WERI-Rb-1 (cell line): ENCODE results near the gene RHBDF2.

Source experiments
- DNase-seq: peaks from one replicate; pipeline ENCODE4 v3.0.0-alpha.2; 2020
- H3K27ac ChIP-seq: fragments of 250-450 bp; sonication (Bioruptor Pico); 2 replicates; pipeline ENCODE4 v1.5.1; 2020; ENCODE audit warnings: mild to moderate bottlenecking, moderate library complexity
- H3K27me3 ChIP-seq: fragments of 250-450 bp; sonication (Bioruptor Pico); 2 replicates; pipeline ENCODE4 v1.5.1; 2021; ENCODE audit warnings: mild to moderate bottlenecking, low read depth, moderate library complexity; ENCODE audit not compliant: insufficient read depth, severe bottlenecking
- H3K36me3 ChIP-seq: fragments of 250-450 bp; sonication (Bioruptor Pico); 2 replicates; pipeline ENCODE4 v1.5.1; 2020; ENCODE audit warnings: mild to moderate bottlenecking, moderate library complexity
- H3K4me3 ChIP-seq: 2 replicates; pipeline ENCODE4 v1.5.1; 2011; ENCODE audit warnings: low read depth, mild to moderate bottlenecking, control low read depth, low read length
- H3K9me3 ChIP-seq: fragments of 250-450 bp; sonication (Bioruptor Pico); 2 replicates; pipeline ENCODE4 v1.5.1; 2021; ENCODE audit warnings: mild to moderate bottlenecking, moderate library complexity; ENCODE audit not compliant: severe bottlenecking
- CTCF ChIP-seq: IDR thresholded peaks from 2 replicates; pipeline ENCODE4 v1.5.1; 2011; ENCODE audit warnings: low read depth, mild to moderate bottlenecking, control low read depth, inconsistent platforms, low read length

RHBDF2 gene

GRCh38 chr17:76495663-76496400, 5.4 kb downstream of the RHBDF2 start:
- no peak for DNase-seq
- Histone ChIP-seq H3K9me3 (no peaks in the 10 kb centered on the region), H3K4me3 (no peak overlapping the region), H3K36me3 (no peaks in the 10 kb centered on the region), H3K27me3 (no peaks in the 10 kb centered on the region), H3K27ac (no peak overlapping the region)
- no peak for TF ChIP-seq CTCF

- no peaks in the 10 kb centered on the region for H3K36me3 ChIP-seq
- no peak overlapping the region for H3K4me3 ChIP-seq
- DNase-seq, result no peak
- H3K27ac ChIP-seq, result no peak overlapping the region
- no peak for TF ChIP-seq CTCF
- no peaks in the 10 kb centered on the region for H3K27me3 ChIP-seq
- H3K9me3 ChIP-seq, result no peaks in the 10 kb centered on the region
Observed at GRCh38 chr17:76493505-76494167, 7.6 kb downstream of the RHBDF2 start.

GRCh38 chr17:76492989-76493501, 8.2 kb downstream of the RHBDF2 start:
- H3K36me3 ChIP-seq, result no peaks in the 10 kb centered on the region
- H3K9me3 ChIP-seq, result no peaks in the 10 kb centered on the region
- H3K27ac ChIP-seq, result no peak overlapping the region; the same call in 1 of the 2 replicates
- H3K27me3 ChIP-seq, result no peaks in the 10 kb centered on the region
- TF ChIP-seq CTCF, result no peak
- no peak overlapping the region for H3K4me3 ChIP-seq
- DNase-seq, result no peak

GRCh38 chr17:76492123-76492988, 8.9 kb downstream of the RHBDF2 start:
- Histone ChIP-seq H3K9me3 (no peaks in the 10 kb centered on the region), H3K4me3 (no peak overlapping the region), H3K27ac (no peak overlapping the region; the same call in none of the 2 replicates), H3K36me3 (no peaks in the 10 kb centered on the region), H3K27me3 (no peaks in the 10 kb centered on the region)
- DNase-seq, result no peak
- no peak for TF ChIP-seq CTCF

GRCh38 chr17:76491271-76492122, 9.7 kb downstream of the RHBDF2 start:
- TF ChIP-seq CTCF, result no peak
- H3K27me3 ChIP-seq, result no peaks in the 10 kb centered on the region
- H3K9me3 ChIP-seq, result no peaks in the 10 kb centered on the region
- H3K36me3 ChIP-seq, result no peaks in the 10 kb centered on the region
- H3K4me3 ChIP-seq, result no peak overlapping the region
- DNase-seq, result no peak
- no peak overlapping the region; the same call in 1 of the 2 replicates for H3K27ac ChIP-seq
